ENCODE measurements around the gene PSMD6. TPM values are rescaled to one million over a fixed set of nuclear protein-coding genes. Genes with fewer than 3 reads are reported as not detected.

The PSMD6 gene
- total RNA-seq, 2 donors from 2014 or later, result 91.3 to 97.3 TPM

- DNase-seq (no peak), ATAC-seq (no peak)
- Mint-ChIP-seq H3K4me3 (peak overlapping the region; percentile 72), H3K4me1 (peaks cover 58% of the 10 kb centered on the region), H3K36me3 (ENCODE audit: low read depth) (peaks cover 4% of the 10 kb centered on the region), H3K27me3 (no peaks in the 10 kb centered on the region), H3K27ac (peak overlapping the region; percentile 99)
- H3K9me3 ChIP-seq (ENCODE audit: control insufficient read depth, low read length, poor library complexity, severe bottlenecking), result no peaks in the 10 kb centered on the region
Observed at GRCh38 chr3:63966871-63967270, 56.4 kb downstream of the PSMD6 start.

- DNase-seq, result no peak
- Mint-ChIP-seq H3K27ac (peak overlapping the region; percentile 99), H3K36me3 (ENCODE audit: low read depth) (peaks cover 4% of the 10 kb centered on the region), H3K4me3 (no peak overlapping the region), H3K4me1 (peaks cover 56% of the 10 kb centered on the region), H3K27me3 (no peaks in the 10 kb centered on the region)
- no peaks in the 10 kb centered on the region for H3K9me3 ChIP-seq (ENCODE audit: control insufficient read depth, low read length, poor library complexity, severe bottlenecking)
- ATAC-seq, result no peak
Observed at GRCh38 chr3:63966007-63966406, 57.3 kb downstream of the PSMD6 start.

GRCh38 chr3:63964681-63965485 is 58.4 kb downstream of the PSMD6 start:
- Mint-ChIP-seq H3K4me1 (peaks cover 55% of the 10 kb centered on the region), H3K27me3 (no peaks in the 10 kb centered on the region), H3K27ac (peak overlapping the region; percentile 99), H3K36me3 (ENCODE audit: low read depth) (peaks cover 6% of the 10 kb centered on the region), H3K4me3 (no peak overlapping the region)
- ATAC-seq (no peak), DNase-seq (no peak)
- H3K9me3 ChIP-seq (ENCODE audit: control insufficient read depth, low read length, poor library complexity, severe bottlenecking), result no peaks in the 10 kb centered on the region

- no peak for DNase-seq
- ATAC-seq, result no peak
- no peaks in the 10 kb centered on the region for H3K27me3 Mint-ChIP-seq
- H3K9me3 ChIP-seq (ENCODE audit: control insufficient read depth, low read length, poor library complexity, severe bottlenecking), result no peaks in the 10 kb centered on the region
- peaks cover 47% of the 10 kb centered on the region for H3K4me1 Mint-ChIP-seq
- H3K27ac Mint-ChIP-seq, result peak overlapping the region; percentile 43
- peaks cover 4% of the 10 kb centered on the region for H3K36me3 Mint-ChIP-seq (ENCODE audit: low read depth)
- H3K4me3 Mint-ChIP-seq, result no peak overlapping the region
Observed at GRCh38 chr3:63963496-63963895, 59.8 kb downstream of the PSMD6 start.

- Mint-ChIP-seq H3K4me1 (peaks cover 38% of the 10 kb centered on the region), H3K27me3 (no peaks in the 10 kb centered on the region), H3K27ac (peak overlapping the region; percentile 43), H3K36me3 (ENCODE audit: low read depth) (peaks cover 2% of the 10 kb centered on the region), H3K4me3 (no peak overlapping the region)
- DNase-seq, result no peak
- no peaks in the 10 kb centered on the region for H3K9me3 ChIP-seq (ENCODE audit: control insufficient read depth, low read length, poor library complexity, severe bottlenecking)
- ATAC-seq, result peak; percentile 91
Observed at GRCh38 chr3:63961891-63962290, 61.4 kb downstream of the PSMD6 start.

Other genes with a start within 250 kb of the PSMD6 start
- not detected for gene C3orf49, start 204.2 kb downstream of the PSMD6 start, total RNA-seq
- 10 to 100 TPM; 29.9 to 36.6 TPM for gene THOC7, start 159.7 kb downstream of the PSMD6 start, total RNA-seq
- gene ATXN7, start 159.6 kb downstream of the PSMD6 start, total RNA-seq, result 100 to 1,000 TPM; 165 to 205 TPM
- gene SCAANT1, start 111.1 kb downstream of the PSMD6 start, total RNA-seq, result 1 to 10 TPM in 1 of 2 donors, not detected in 1; 1.7 TPM
- gene PRICKLE2, start 202.0 kb upstream of the PSMD6 start, total RNA-seq, result under 1 TPM; 0.21 to 0.37 TPM